ENCODE results near the gene SLC26A3.

DNA sequence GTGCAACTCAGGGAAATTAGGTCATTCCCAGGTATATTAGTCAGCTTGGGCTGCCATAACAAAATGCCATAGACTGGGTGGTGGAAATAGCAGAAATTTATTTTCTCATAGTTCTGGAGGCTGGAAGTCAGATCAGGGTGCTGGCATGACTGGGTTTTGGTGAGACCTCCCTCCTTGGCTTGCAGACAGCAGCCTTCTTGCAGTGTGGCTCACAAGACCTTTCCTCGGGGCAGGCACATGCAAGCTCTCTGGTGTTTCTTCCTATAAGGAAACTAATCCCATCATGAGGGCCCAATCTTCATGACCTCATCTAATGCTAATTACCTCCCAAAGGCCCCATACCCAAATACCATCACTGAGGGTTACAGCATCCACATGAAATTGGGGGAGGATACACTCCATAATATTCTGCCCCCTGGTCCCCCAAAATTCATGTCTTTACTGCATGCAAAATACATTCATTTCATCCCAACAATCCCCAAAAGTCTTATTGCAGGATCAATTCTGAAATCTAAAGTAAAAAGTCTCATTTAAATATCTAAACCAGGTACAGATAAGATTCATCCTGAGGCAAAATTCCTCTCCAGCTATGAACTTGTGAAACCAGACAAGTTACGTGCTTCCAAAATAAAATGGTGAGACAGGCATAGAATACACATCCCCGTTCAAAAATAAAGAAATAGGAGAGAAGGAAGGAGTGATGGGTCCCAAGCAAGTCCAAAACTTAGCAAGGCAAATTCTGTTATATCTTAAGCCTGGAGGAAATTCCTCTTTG, 76.5 kb downstream of the SLC26A3 start:
- TF ChIP-seq EZH2phosphoT487 (IDR thresholded peaks at IDR 0.05; ENCODE audit: borderline replicate concordance, low read length) (no peak), EZH2 (IDR thresholded peaks at IDR 0.05; ENCODE audit: low read length, unreplicated experiment) (no peak)
- TF ChIP-seq, protein P1, sequence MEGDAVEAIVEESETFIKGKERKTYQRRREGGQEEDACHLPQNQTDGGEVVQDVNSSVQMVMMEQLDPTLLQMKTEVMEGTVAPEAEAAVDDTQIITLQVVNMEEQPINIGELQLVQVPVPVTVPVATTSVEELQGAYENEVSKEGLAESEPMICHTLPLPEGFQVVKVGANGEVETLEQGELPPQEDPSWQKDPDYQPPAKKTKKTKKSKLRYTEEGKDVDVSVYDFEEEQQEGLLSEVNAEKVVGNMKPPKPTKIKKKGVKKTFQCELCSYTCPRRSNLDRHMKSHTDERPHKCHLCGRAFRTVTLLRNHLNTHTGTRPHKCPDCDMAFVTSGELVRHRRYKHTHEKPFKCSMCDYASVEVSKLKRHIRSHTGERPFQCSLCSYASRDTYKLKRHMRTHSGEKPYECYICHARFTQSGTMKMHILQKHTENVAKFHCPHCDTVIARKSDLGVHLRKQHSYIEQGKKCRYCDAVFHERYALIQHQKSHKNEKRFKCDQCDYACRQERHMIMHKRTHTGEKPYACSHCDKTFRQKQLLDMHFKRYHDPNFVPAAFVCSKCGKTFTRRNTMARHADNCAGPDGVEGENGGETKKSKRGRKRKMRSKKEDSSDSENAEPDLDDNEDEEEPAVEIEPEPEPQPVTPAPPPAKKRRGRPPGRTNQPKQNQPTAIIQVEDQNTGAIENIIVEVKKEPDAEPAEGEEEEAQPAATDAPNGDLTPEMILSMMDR (conservative IDR thresholded peaks at IDR 0.05; ENCODE audit: low read depth, low read length), result no peak

Measured in PC-3 (cell line).